ENCODE results near the gene ARHGAP24.

Gene ARHGAP24

DNA sequence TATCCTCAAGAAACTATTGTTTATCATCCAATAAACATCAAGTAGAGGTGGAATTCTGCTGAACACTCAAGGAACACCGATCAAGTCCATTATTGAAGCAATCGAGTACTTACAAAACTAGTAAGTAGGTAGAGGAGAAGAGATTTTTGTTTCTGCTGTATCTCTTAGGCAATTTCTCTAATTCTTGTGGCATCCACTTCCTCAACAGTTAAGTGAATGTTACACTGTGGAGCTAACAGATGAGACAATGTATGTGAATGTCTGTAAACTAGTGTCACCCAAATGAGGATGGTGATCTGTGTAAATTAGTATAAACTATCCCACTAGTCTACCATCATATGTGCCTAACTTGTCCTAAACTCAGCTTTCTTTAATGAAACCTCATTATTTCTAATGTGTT is 261.6 kb downstream of the ARHGAP24 start:
- no peaks in the 10 kb centered on the region for H3K9me3 ChIP-seq (replicated peaks; ENCODE audit: insufficient read depth, low read length)
- no peak overlapping the region for H3K4me2 ChIP-seq (ENCODE audit: low read depth, low read length)
- H3K27me3 ChIP-seq (replicated peaks; ENCODE audit: insufficient read depth, low read length), result no peaks in the 10 kb centered on the region
- TF ChIP-seq EZH2 (optimal IDR thresholded peaks at IDR 0.05; ENCODE audit: low read depth, low read length) (no peak), EZH2phosphoT487 (IDR thresholded peaks at IDR 0.05; ENCODE audit: low read length) (no peak)
- TF ChIP-seq, protein P1, sequence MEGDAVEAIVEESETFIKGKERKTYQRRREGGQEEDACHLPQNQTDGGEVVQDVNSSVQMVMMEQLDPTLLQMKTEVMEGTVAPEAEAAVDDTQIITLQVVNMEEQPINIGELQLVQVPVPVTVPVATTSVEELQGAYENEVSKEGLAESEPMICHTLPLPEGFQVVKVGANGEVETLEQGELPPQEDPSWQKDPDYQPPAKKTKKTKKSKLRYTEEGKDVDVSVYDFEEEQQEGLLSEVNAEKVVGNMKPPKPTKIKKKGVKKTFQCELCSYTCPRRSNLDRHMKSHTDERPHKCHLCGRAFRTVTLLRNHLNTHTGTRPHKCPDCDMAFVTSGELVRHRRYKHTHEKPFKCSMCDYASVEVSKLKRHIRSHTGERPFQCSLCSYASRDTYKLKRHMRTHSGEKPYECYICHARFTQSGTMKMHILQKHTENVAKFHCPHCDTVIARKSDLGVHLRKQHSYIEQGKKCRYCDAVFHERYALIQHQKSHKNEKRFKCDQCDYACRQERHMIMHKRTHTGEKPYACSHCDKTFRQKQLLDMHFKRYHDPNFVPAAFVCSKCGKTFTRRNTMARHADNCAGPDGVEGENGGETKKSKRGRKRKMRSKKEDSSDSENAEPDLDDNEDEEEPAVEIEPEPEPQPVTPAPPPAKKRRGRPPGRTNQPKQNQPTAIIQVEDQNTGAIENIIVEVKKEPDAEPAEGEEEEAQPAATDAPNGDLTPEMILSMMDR (IDR thresholded peaks at IDR 0.05; ENCODE audit: low read length), result no peak
- DNase-seq, result no peak
- H3K79me2 ChIP-seq (ENCODE audit: low read length), result no peaks in the 10 kb centered on the region
- H2AFZ ChIP-seq (ENCODE audit: low read length), result no peak overlapping the region
- no peaks in the 10 kb centered on the region for H3K9me2 ChIP-seq (replicated peaks; ENCODE audit: insufficient read depth, low read length)
- H4K20me1 ChIP-seq (ENCODE audit: insufficient read depth, low read length), result no peaks in the 10 kb centered on the region
- no peaks in the 10 kb centered on the region for H3K4me1 ChIP-seq (ENCODE audit: low read length)
- H3K9ac ChIP-seq (ENCODE audit: low read length), result no peak overlapping the region
- H3K36me3 ChIP-seq (replicated peaks; ENCODE audit: insufficient read depth, low read length), result no peaks in the 10 kb centered on the region
- H3K4me3 ChIP-seq (ENCODE audit: low read length), result no peak overlapping the region
- H3F3A ChIP-seq (ENCODE audit: insufficient read depth, low read length), result no peaks in the 10 kb centered on the region
- H3K27ac ChIP-seq (ENCODE audit: low read length), result no peak overlapping the region

DNA sequence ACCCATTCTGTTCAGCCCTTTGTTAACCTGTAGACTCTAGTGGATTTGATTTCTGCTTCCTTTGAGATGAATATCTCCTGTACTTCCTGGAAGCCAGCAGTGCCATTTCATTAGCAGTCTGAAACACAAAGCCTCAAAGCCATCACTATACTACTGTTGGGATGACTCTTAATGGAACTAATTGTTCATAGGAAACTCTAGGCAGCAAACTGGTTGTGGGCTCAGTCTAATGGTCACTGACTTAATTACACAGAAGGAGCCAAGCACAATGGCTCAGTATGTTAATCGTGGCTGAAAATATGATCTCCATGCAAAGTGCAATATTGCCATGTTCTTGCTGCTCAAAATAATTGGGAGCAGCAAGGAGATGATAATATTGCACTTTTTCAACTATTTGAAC is 262.3 kb downstream of the ARHGAP24 start:
- Histone ChIP-seq H3K4me1 (ENCODE audit: low read length) (no peaks in the 10 kb centered on the region), H2AFZ (ENCODE audit: low read length) (no peak overlapping the region), H3K9me3 (replicated peaks; ENCODE audit: insufficient read depth, low read length) (no peaks in the 10 kb centered on the region), H4K20me1 (ENCODE audit: insufficient read depth, low read length) (no peaks in the 10 kb centered on the region), H3K4me3 (ENCODE audit: low read length) (no peak overlapping the region), H3K9me2 (replicated peaks; ENCODE audit: insufficient read depth, low read length) (no peaks in the 10 kb centered on the region), H3F3A (ENCODE audit: insufficient read depth, low read length) (no peaks in the 10 kb centered on the region), H3K27ac (ENCODE audit: low read length) (no peak overlapping the region), H3K4me2 (ENCODE audit: low read depth, low read length) (no peak overlapping the region), H3K27me3 (replicated peaks; ENCODE audit: insufficient read depth, low read length) (no peaks in the 10 kb centered on the region), H3K9ac (ENCODE audit: low read length) (no peak overlapping the region), H3K36me3 (replicated peaks; ENCODE audit: insufficient read depth, low read length) (no peaks in the 10 kb centered on the region), H3K79me2 (ENCODE audit: low read length) (no peaks in the 10 kb centered on the region)
- no peak for DNase-seq
- TF ChIP-seq EZH2phosphoT487 (IDR thresholded peaks at IDR 0.05; ENCODE audit: low read length) (no peak), EZH2 (optimal IDR thresholded peaks at IDR 0.05; ENCODE audit: low read depth, low read length) (no peak)
- TF ChIP-seq, protein P1 (IDR thresholded peaks at IDR 0.05; ENCODE audit: low read length), result no peak

DNA sequence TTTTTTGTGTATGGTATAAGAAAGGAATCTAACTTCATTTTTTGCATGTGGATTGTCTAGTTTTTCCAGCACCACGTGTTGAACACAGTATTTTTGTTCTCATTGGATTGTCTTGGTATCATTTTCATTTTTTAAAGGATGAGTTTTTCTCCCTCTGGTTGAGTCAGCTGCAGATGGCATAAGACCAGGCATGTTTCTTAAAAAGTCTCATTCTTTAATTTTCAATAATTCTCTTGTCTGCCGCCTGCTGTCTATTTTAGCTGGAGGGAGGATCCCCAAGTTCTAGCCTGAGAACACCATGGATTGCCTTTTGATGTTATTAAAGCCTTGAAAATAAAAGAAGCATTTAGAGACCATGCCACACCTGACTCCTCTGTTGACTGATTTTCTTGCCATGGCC is 263.8 kb downstream of the ARHGAP24 start:
- Histone ChIP-seq H3K4me3 (ENCODE audit: low read length) (no peak overlapping the region), H4K20me1 (ENCODE audit: insufficient read depth, low read length) (no peaks in the 10 kb centered on the region), H2AFZ (ENCODE audit: low read length) (no peak overlapping the region), H3K79me2 (ENCODE audit: low read length) (no peaks in the 10 kb centered on the region), H3K9ac (ENCODE audit: low read length) (no peak overlapping the region), H3K4me2 (ENCODE audit: low read depth, low read length) (no peak overlapping the region), H3K9me3 (replicated peaks; ENCODE audit: insufficient read depth, low read length) (no peaks in the 10 kb centered on the region), H3K4me1 (ENCODE audit: low read length) (no peaks in the 10 kb centered on the region), H3K9me2 (replicated peaks; ENCODE audit: insufficient read depth, low read length) (no peaks in the 10 kb centered on the region), H3K27ac (ENCODE audit: low read length) (no peak overlapping the region), H3F3A (ENCODE audit: insufficient read depth, low read length) (no peaks in the 10 kb centered on the region), H3K27me3 (replicated peaks; ENCODE audit: insufficient read depth, low read length) (no peaks in the 10 kb centered on the region), H3K36me3 (replicated peaks; ENCODE audit: insufficient read depth, low read length) (no peaks in the 10 kb centered on the region)
- no peak for DNase-seq
- TF ChIP-seq EZH2 (optimal IDR thresholded peaks at IDR 0.05; ENCODE audit: low read depth, low read length), result no peak
- TF ChIP-seq, protein P1 (IDR thresholded peaks at IDR 0.05; ENCODE audit: low read length), result no peak

All from MM.1S (cell line).